HepG2 (cell line): ENCODE data around the gene FLYWCH1. TPM values are rescaled to one million over a fixed set of nuclear protein-coding genes. Genes with fewer than 3 reads are reported as not detected.

Experiments
- GMEB1 ChIP-seq: sonication (generic); formaldehyde crosslinking; IDR thresholded peaks from 2 replicates; pipeline ENCODE4 v1.5.1; 2020; ENCODE audit warnings: missing genetic modification reagents, mild to moderate bottlenecking, borderline replicate concordance
- HIC2 ChIP-seq: sonication (generic); formaldehyde crosslinking; IDR thresholded peaks from 2 replicates; pipeline ENCODE4 v1.9.0; 2022; ENCODE audit warnings: low read depth, missing genetic modification reagents
- KLF16 ChIP-seq, 2 experiments: sonication (generic) in 1 of 2; formaldehyde crosslinking in 1 of 2; IDR thresholded peaks; 2 replicates each; pipeline versions ENCODE4 v1.6.1 to v1.8.0; 2016 to 2023; ENCODE audit warnings: missing genetic modification reagents in 2 of 2, missing compliant biosample characterization in 1 of 2
- MBD4 ChIP-seq: IDR thresholded peaks from 2 replicates; pipeline ENCODE4 v1.6.1; 2012; ENCODE audit warnings: low read length, inconsistent platforms, borderline replicate concordance
- XRCC5 ChIP-seq: fragments of 200-400 bp; formaldehyde crosslinking; optimal IDR thresholded peaks from 2 replicates; pipeline ENCODE3; 2017; ENCODE audit warnings: mild to moderate bottlenecking, low read length
- ZBTB33 ChIP-seq: sonication (generic); formaldehyde crosslinking; IDR thresholded peaks from 2 replicates; pipeline ENCODE4 v1.4.0; 2020; ENCODE audit warnings: missing genetic modification reagents
- ZHX2 ChIP-seq, 2 experiments: sonication (generic) in 1 of 2; formaldehyde crosslinking in 1 of 2; IDR thresholded peaks; 2 replicates each; pipeline versions ENCODE4 v1.6.1 to v1.9.0; 2014 to 2022; ENCODE audit warnings: antibody characterized with exemption in 1 of 2, borderline replicate concordance in 1 of 2, inconsistent platforms in 1 of 2, low read depth in 1 of 2, missing genetic modification reagents in 1 of 2
- ZMYM2 ChIP-seq: sonication (generic); formaldehyde crosslinking; IDR thresholded peaks from 2 replicates; pipeline ENCODE4 v1.8.0; 2022; ENCODE audit warnings: mild to moderate bottlenecking, missing genetic modification reagents
- ZNF160 ChIP-seq: sonication (generic); formaldehyde crosslinking; IDR thresholded peaks from 2 replicates; pipeline ENCODE4 v1.8.0; 2022; ENCODE audit warnings: mild to moderate bottlenecking, inconsistent platforms, missing genetic modification reagents
- ZNF576 ChIP-seq: sonication (generic); formaldehyde crosslinking; IDR thresholded peaks from 2 replicates; pipeline ENCODE4 v1.4.0; 2020; ENCODE audit warnings: mild to moderate bottlenecking, missing genetic modification reagents
- ZNF790 ChIP-seq: sonication (generic); formaldehyde crosslinking; IDR thresholded peaks from 2 replicates; pipeline ENCODE4 v1.8.0; 2022; ENCODE audit warnings: missing genetic modification reagents, mild to moderate bottlenecking, borderline replicate concordance
- ZUFSP ChIP-seq: sonication (generic); formaldehyde crosslinking; IDR thresholded peaks from 2 replicates; pipeline ENCODE4 v1.9.0; 2021; ENCODE audit warnings: missing genetic modification reagents, mild to moderate bottlenecking, borderline replicate concordance
- polyA plus RNA-seq, 8 experiments: library from polyadenylated mRNA; depleted of rRNA in 3 of 8; stranded (reverse) in 7 of 8; unstranded in 1 of 8; fragments of >200 nt; fragmentation: Illumina TruSeq in 4 of 8; extraction: Trizol in 4 of 8; gene quantifications; 2 replicates each; pipeline versions ENCODE4 v1.2.1 to v1.2.3, GENCODE V29; 2011 to 2016; ENCODE audit warnings: low read depth in 4 of 8, missing spikeins in 1 of 8, mixed read lengths in 1 of 8; ENCODE audit not compliant: insufficient read depth in 1 of 8
- total RNA-seq, 5 experiments: library from RNA; depleted of rRNA; stranded (reverse); fragments of >200 nt; fragmentation: Illumina TruSeq; extraction: Trizol; gene quantifications; 2 replicates each; pipeline ENCODE4 v1.2.3, GENCODE V29; 2016; ENCODE audit warnings: low read depth in 1 of 5

FLYWCH1 gene
- total and polyA plus RNA-seq, 2 of the 13 experiments (the other 11 are each of a cell fraction or from before 2014, with no cell fraction given): 7.3 to 12.4 TPM

GRCh38 chr16:2881783-2882649 lies 29.7 kb upstream of the FLYWCH1 start (continued):
- TF ChIP-seq HIC2 (CRISPR knock-in tag) (peak; percentile 92), ZNF790 (CRISPR knock-in tag) (no peak), ZNF576 (CRISPR knock-in tag) (no peak), ZNF160 (no peak), XRCC5 (no peak), GMEB1 (no peak), ZBTB33 (CRISPR knock-in tag) (no peak), ZMYM2 (no peak), ZUFSP (CRISPR knock-in tag) (no peak), MBD4 (no peak), ZHX2 (IDR thresholded peaks at IDR 0.05; ENCODE audit: low read depth) (no peak), ZHX2 (CRISPR knock-in tag; IDR thresholded peaks at IDR 0.05; ENCODE audit: borderline replicate concordance) (no peak), KLF16 (CRISPR knock-in tag; IDR thresholded peaks at IDR 0.05) (no peak)
